Loucy (cell line): Measurements from ENCODE around the gene IGF2BP1.

ENCODE experiments used
- H2AFZ ChIP-seq: fragments of 200-600 bp; sonication (generic); 2 replicates; pipeline ENCODE4 v1.6.0; 2016; ENCODE audit warnings: antibody characterized with exemption, mild to moderate bottlenecking, low read length, moderate library complexity
- H3F3A ChIP-seq: fragments of 200-600 bp; 2 replicates; pipeline ENCODE4 v1.6.0; 2016; ENCODE audit warnings: antibody characterized with exemption, low read depth, mild to moderate bottlenecking
- H3K27me3 ChIP-seq: fragments of 200-600 bp; sonication (generic); 2 replicates; pipeline ENCODE4 v1.6.1; 2014; ENCODE audit warnings: low read length, mild to moderate bottlenecking; ENCODE audit not compliant: insufficient read depth, poor library complexity, severe bottlenecking
- H3K36me3 ChIP-seq: fragments of 200-600 bp; sonication (generic); 2 replicates; pipeline ENCODE4 v1.6.1; 2016; ENCODE audit warnings: low read length; ENCODE audit not compliant: insufficient read depth
- H3K4me1 ChIP-seq: fragments of 200-600 bp; sonication (generic); 2 replicates; pipeline ENCODE4 v1.5.1; 2014; ENCODE audit warnings: low read length, mild to moderate bottlenecking; ENCODE audit not compliant: insufficient read depth, poor library complexity, severe bottlenecking
- H3K4me2 ChIP-seq: fragments of 200-600 bp; sonication (generic); 2 replicates; pipeline ENCODE4 v1.6.0; 2014; ENCODE audit warnings: antibody characterized with exemption, low read length, low read depth, mild to moderate bottlenecking; ENCODE audit not compliant: poor library complexity, severe bottlenecking
- H3K4me3 ChIP-seq: fragments of 200-600 bp; sonication (generic); 2 replicates; pipeline ENCODE4 v1.5.1; 2014; ENCODE audit warnings: low read length, mild to moderate bottlenecking, mixed read lengths; ENCODE audit not compliant: poor library complexity, severe bottlenecking
- H3K79me2 ChIP-seq: fragments of 200-600 bp; sonication (generic); 2 replicates; pipeline ENCODE4 v1.6.1; 2014; ENCODE audit warnings: low read length; ENCODE audit not compliant: insufficient read depth
- H3K9ac ChIP-seq: fragments of 200-600 bp; sonication (generic); 2 replicates; pipeline ENCODE4 v1.6.0; 2014; ENCODE audit warnings: mild to moderate bottlenecking, low read depth, low read length, moderate library complexity; ENCODE audit not compliant: poor library complexity, severe bottlenecking
- H3K9me2 ChIP-seq: fragments of 200-600 bp; sonication (generic); replicated peaks from 2 replicates; pipeline ENCODE4 v1.6.1; 2016; ENCODE audit warnings: low read depth, low read length, mixed read lengths
- H3K9me3 ChIP-seq: fragments of 200-600 bp; sonication (generic); 2 replicates; pipeline ENCODE4 v1.6.1; 2014; ENCODE audit warnings: mild to moderate bottlenecking, antibody characterized with exemption, low read length, low read depth; ENCODE audit not compliant: insufficient read depth
- H4K20me1 ChIP-seq: fragments of 200-600 bp; sonication (generic); 2 replicates; pipeline ENCODE4 v1.6.0; 2014; ENCODE audit warnings: antibody characterized with exemption, low read length, mild to moderate bottlenecking; ENCODE audit not compliant: insufficient read depth, poor library complexity, severe bottlenecking
- EZH2phosphoT487 ChIP-seq: fragments of 200-600 bp; IDR thresholded peaks from 2 replicates; pipeline ENCODE4 v1.6.1; 2018; ENCODE audit warnings: antibody characterized with exemption, mild to moderate bottlenecking, moderate library complexity, borderline replicate concordance
- TF ChIP-seq, protein P1 (sequence below): fragments of 200-600 bp; sonication (generic); conservative IDR thresholded peaks from 2 replicates; pipeline ENCODE4 v1.5.1; 2014; ENCODE audit warnings: mild to moderate bottlenecking, antibody characterized with exemption, low read length

Gene IGF2BP1

DNA sequence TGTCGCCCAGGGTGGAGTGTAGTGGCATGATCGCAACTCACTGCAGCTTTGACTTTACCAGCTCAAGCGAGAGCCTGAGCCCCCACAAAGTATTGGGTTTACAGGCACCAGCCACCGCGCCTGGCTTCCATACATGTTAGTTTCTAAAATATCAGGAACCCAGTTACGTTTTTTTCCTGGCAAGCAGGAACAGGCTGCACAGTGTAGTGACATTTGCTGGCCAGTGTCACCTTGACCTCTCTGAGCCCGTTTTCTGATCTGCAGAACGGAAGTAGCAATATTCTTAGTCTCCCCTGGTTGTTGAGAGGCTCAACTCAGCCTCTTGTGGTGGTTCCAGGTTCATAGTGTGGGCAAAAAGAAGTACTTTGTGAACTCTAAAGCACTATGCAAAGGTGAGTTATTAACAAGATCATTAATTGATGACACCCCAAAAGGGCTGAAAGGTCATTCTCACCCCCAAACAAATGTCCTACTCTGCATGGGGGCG, 15.6 kb downstream of the IGF2BP1 start:
- no peaks in the 10 kb centered on the region for H3K36me3 ChIP-seq
- H3K4me2 ChIP-seq, result no peak overlapping the region
- TF ChIP-seq EZH2phosphoT487, result no peak
- TF ChIP-seq, protein P1, sequence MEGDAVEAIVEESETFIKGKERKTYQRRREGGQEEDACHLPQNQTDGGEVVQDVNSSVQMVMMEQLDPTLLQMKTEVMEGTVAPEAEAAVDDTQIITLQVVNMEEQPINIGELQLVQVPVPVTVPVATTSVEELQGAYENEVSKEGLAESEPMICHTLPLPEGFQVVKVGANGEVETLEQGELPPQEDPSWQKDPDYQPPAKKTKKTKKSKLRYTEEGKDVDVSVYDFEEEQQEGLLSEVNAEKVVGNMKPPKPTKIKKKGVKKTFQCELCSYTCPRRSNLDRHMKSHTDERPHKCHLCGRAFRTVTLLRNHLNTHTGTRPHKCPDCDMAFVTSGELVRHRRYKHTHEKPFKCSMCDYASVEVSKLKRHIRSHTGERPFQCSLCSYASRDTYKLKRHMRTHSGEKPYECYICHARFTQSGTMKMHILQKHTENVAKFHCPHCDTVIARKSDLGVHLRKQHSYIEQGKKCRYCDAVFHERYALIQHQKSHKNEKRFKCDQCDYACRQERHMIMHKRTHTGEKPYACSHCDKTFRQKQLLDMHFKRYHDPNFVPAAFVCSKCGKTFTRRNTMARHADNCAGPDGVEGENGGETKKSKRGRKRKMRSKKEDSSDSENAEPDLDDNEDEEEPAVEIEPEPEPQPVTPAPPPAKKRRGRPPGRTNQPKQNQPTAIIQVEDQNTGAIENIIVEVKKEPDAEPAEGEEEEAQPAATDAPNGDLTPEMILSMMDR, result no peak
- no peaks in the 10 kb centered on the region for H3K27me3 ChIP-seq
- no peaks in the 10 kb centered on the region for H3K79me2 ChIP-seq
- no peaks in the 10 kb centered on the region for H4K20me1 ChIP-seq
- no peaks in the 10 kb centered on the region for H3K4me1 ChIP-seq
- no peaks in the 10 kb centered on the region for H3K9me3 ChIP-seq
- no peak overlapping the region for H3K4me3 ChIP-seq
- no peak overlapping the region for H3K9ac ChIP-seq
- no peaks in the 10 kb centered on the region for H3K9me2 ChIP-seq
- H3F3A ChIP-seq, result no peaks in the 10 kb centered on the region
- 0 out of 2 replicates have a peak overlapping the region, but pooled peaks have one; percentile 12 for H2AFZ ChIP-seq

DNA sequence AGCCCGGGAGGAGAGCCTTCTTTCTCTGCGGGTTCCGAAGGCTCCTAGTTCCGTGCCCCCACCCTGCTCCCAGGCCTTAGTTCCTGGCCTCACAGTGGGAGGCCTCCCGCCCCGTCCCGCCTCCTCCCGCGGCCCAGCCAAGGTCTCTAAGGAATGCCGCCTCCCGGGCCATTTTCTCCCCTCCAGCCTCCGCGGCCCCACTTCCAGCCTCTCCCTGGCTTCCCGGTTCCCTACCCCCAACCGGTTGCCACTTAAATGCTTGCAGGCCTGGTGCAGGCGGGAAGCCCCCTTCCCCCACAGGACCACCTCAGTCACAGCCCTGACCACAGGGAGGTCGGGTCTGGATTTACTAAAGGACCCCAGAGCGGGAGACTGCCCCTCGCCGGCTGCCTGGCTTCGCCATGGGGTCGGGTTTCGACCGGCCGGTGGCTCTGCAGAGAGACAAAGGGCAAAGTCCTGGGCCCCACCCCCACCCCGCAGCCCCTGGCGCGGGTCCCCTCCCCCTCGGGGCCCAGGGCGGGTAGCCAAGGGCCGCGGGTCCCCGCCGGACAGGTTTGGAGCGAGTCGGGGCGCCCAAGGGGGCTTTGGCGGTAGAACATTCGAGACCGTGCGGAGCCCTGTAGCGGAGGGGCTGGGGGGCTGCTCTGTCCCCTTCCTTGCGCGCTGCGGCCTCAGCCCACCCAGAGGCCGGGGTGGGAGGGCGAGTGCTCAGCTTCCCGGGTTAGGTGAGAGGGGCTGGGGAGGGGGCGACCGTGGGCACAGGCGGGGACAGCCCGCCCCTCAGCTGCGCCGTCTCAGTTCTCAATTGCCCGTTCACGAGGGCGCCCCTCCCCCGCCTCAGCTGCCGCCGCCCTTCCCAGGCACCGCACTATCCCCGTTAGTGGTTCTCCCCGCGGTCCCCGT, 16.4 kb downstream of the IGF2BP1 start:
- Histone ChIP-seq H3K27me3 (no peaks in the 10 kb centered on the region), H4K20me1 (no peaks in the 10 kb centered on the region), H3K79me2 (no peaks in the 10 kb centered on the region), H3K9me3 (no peaks in the 10 kb centered on the region), H3K4me2 (no peak overlapping the region), H3K9me2 (no peaks in the 10 kb centered on the region), H3K9ac (no peak overlapping the region), H3K4me3 (no peak overlapping the region), H2AFZ (no peak overlapping the region), H3F3A (no peaks in the 10 kb centered on the region), H3K36me3 (no peaks in the 10 kb centered on the region), H3K4me1 (no peaks in the 10 kb centered on the region)
- TF ChIP-seq, protein P1, result no peak
- TF ChIP-seq EZH2phosphoT487, result no peak

DNA sequence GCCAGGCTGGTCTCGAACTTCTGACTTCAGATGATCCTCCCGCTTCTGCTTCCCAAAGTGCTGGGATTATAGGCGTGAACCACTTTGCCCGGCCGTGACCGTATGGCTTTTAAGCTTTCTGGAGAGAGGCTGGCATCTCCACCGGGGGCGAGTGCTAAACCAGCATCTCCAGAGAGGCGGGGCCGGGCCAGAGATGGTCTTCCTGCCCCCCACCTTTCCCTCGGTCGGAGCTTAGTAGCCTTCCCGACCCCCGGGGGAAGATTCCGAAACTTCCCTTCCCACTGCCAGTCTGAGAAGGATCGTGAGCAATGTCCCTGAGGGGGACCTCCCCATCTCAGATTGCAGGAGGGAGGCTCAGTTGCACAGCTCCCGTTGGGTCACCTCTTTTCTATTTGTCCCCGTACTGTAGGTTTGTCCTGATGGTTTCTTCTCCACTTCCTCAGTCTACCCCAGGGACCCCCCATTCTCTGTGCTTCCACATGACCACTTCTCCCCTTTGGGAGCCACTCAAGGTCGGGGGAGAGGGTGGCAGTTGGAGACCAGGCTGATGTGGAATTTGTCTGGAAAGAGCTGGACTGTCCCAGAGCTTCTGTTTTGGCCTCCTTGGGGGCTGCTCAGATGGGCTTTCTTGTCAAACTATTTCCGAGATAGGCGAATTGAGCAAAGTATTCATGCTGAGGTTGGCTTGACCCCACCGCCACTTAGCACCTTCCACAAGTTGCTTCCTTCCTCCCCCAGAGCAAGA, 18.2 kb downstream of the IGF2BP1 start:
- Histone ChIP-seq H3F3A (no peaks in the 10 kb centered on the region), H3K27me3 (no peaks in the 10 kb centered on the region), H3K79me2 (no peaks in the 10 kb centered on the region), H3K9ac (no peak overlapping the region), H3K4me1 (no peaks in the 10 kb centered on the region), H3K4me3 (no peak overlapping the region), H4K20me1 (no peaks in the 10 kb centered on the region), H2AFZ (no peak overlapping the region), H3K4me2 (no peak overlapping the region), H3K9me3 (no peaks in the 10 kb centered on the region), H3K9me2 (no peaks in the 10 kb centered on the region), H3K36me3 (no peaks in the 10 kb centered on the region)
- TF ChIP-seq EZH2phosphoT487, result no peak
- TF ChIP-seq, protein P1, result no peak
